IPS DF 19.7 (cell line): Measurements from ENCODE around the gene TIE1.
"Not testable (repeated sequence)": the region's sequence is repeated elsewhere in the genome, so short reads cannot be mapped to it uniquely, and the experiment has no call there.

ENCODE experiments used
- DNase-seq: peaks from one replicate; pipeline ENCODE4 v3.0.0-alpha.2; 2013; ENCODE audit warnings: low read depth, low spot score

TIE1 gene

DNA sequence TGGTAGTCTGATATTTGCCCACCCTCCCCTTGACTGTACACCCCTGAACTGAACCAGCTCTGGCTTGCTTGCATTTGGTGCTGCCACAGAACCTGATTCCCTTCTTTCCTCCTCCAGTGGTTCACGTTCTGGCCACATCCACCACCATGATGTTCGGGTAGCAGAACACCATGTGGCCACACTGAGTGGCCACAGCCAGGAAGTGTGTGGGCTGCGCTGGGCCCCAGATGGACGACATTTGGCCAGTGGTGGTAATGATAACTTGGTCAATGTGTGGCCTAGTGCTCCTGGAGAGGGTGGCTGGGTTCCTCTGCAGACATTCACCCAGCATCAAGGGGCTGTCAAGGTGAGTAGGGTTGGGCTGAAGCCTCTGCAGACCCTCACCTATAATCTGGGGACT lies 59.8 kb downstream of the TIE1 start:
- DNase-seq, result no peak

DNA sequence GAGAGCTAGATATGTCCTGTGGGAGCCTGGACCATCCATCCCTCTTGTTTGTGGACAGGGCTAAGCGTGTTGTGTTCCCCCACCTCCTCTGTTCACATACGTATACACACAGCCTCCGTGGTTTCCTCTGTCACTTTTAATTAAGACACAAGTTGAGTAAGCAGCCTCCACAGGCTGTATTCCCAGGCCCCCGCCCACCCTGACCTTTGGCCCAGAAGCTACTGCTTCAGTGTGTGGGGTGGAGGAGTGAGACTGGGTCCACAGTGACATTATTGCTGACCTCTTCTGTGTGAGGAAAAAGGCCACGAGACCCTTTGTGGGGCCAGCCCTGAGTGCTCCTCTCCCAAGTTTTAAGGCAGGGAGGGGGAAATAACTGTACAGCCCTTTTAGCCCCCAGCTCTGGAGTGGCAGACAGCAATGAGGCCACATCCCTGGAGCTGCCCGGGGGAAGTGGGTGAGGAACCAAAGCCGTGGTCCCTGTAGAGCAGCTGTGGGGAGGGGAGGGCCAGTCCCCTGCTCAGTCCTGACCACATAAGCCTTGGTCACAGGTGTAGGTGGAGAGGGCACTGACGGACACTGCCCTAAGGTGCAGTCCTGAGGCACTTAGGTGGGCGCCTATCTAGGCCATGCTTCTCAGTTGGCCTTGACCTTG lies 62.6 kb downstream of the TIE1 start:
- DNase-seq, result no peak

DNA sequence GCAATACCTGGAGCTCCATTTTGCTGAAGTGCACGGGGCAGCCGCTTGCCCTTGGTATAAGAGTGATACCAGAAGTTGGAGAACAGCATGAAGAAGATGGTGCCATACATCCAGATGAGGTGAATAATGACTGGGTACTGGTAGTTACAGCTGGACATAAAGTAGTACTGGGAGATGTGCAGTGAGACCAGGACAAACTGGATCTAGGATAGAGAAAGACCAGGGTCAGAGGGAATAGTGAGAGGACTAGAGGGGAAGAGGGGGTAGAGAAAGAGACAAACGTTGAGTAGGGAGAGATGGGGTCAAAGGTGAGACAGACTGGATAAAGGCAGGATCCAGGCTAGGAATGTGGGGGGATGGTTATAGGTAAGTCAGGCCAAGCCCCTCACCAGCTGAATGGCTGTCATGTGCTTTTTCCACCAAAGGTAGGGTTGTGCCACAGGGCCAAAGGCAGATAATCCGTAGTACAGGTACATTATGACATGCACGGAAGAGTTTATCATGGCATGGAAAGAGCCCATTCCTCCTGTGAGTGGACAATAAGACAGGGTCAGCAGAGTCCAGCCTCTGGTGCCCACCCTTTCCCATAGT lies 63.2 kb downstream of the TIE1 start:
- no peak for DNase-seq

DNA sequence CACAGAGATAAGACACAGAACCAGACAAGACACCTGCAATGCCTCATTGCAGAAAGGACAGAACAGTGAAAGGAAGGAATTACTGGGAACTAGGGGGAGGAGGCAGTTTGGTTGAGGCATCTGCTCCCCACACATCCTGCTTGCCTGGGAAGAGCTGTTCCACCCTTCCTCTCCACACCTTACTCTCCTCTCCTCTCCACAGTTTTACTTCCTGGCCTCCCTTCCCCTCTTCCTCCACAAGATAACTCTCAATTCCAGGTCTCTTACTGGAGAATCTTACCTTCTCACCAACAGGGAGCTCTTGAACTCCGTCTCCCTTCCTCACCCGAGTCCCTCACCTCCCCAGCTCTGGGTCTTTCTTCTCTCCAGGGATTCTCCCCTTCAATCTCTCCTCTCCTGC lies 64.9 kb downstream of the TIE1 start:
- DNase-seq, result no peak

DNA sequence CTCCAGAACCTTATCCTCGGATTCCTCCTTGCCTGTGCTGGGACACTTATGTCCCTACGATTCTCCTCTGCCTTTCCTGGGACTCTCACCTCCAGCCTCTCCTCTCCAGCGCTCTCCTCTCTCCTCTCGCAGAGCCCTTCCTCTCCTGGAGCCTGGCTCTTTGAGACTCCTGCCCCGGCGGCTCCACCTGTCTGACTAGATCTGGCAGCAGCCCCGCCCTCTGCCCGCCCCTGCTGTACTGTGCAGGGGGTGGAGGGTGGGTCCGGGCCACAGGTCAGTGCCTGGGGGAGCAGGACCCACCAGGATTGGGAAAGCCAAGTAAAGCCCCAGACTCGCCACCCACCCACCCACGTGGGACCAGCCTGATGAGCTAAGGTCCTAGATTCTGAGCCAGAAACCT lies 65.4 kb downstream of the TIE1 start:
- no peak for DNase-seq

DNA sequence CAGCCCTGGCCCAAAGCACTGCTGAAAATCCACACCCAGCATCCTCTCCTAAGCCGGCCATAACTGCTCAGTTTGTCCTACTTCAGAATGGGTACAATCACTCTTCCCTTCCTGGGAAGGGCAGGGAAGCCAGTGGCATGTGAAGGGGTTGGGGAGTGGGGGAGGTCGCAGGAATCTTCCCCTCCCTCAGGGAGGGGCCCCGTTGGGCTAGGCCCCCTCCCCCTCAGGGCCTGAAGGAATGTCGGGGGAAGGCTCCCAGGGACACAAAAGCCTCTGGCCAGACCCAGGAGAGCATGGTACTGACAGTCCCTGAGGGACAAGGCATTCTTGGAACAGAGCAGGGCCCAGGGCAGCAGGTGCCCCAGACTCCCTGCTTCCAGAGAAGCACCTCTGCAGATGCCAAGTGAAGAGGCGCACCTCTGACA lies 65.8 kb downstream of the TIE1 start:
- no peak for DNase-seq

DNA sequence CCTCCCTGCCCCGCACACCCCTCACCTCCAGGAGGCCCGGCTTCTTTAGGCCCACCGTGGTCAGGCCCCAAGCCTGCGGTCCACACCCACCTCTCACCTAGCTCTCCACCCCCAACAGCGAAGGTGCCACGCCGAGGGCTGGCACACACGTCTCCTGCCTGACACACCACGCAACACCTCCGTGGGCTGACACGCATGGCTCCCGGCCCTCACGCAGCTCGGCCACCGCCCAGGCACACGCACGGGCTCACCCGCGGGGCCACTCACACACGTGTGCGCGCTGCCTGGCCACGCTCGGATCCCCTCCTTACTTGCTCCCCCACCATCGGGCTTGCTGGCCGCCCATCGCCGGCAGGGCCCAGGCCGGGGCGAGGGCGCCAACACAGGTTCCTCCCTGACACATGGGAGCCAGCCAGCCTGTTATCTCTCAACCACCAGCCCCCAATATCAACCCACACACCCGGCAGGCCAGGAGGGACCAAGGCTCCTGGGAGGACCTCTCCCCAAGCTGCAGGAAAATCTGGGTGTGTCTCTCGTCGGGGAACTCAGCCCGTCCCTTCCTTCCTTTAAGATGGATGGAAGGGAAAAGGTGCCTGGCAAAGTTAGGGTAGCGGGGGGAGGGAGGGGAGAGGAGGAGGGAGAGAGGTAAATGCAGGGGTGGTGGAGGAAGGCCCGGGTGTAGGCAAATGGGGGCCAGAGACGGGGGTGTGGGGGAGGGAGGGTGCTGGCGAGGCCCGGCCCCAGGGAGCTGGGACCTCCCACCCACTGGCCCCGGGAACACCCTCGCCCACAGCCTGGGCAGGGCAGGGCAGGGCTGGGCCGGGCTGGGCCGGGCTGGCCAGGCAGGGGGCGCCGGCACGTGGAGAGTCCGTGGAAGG lies 66.5 kb downstream of the TIE1 start:
- DNase-seq, result no peak

DNA sequence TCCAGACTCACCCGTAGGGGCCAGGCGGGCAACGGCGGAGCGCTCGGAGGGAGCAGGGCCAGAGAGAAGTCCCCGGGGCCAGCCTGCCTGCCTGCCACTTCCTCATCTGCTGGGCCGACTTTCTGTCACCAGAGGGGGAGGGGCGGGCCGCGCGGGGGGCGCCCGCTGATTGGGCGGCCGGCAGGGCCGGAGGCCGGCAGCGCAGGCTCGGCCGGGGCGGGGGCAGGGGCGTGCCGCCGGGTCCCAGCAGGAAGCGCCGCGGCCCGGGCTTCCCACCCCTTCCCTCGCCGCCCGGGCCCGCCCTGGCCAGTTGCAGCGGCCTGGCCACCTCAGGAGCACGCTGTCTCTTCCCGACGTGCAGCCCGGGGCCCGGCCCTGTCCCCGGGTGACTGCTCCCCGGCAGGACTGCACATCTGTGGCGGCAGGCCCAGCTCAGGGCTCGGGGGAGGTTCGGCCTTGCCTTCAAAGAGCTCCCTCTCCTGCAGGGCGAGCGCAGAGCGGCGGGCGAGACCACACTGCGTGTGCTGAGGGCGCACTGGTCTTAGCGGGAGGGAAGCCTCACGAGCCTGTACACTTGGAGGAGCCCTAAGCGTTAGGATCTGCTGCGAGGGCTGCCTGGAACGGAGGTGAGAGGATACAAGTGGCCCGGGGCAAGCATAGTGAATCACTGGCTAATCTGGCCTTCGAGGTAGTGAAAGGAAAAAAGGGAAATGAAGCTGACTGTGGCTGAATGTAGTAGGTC lies 67.3 kb downstream of the TIE1 start, which contains the start of gene ELOVL1:
Gene ELOVL1, minus strand, starts transcription at position 108 of the 742 bp plus-strand sequence. CDS start 2,402 bp downstream, outside the sequence.
- no peak for DNase-seq

DNA sequence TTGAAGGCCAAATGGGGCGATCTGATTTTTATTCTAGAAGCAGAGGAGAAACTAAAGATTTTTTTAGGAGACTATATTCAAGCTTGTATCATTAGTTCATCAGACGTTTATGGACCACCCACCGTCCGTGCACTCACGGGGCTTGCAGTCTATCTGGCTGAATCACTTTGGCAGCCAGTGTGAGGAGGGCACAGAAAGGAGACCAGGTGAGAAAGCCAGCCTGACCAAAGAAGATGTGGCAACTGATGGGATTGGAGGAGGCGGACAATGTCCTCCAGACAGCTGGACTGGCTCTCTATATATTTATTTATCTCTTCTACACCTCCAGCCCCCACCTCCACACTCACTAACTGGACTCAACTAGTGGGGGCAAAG lies 67.9 kb downstream of the TIE1 start:
- no peak for DNase-seq

DNA sequence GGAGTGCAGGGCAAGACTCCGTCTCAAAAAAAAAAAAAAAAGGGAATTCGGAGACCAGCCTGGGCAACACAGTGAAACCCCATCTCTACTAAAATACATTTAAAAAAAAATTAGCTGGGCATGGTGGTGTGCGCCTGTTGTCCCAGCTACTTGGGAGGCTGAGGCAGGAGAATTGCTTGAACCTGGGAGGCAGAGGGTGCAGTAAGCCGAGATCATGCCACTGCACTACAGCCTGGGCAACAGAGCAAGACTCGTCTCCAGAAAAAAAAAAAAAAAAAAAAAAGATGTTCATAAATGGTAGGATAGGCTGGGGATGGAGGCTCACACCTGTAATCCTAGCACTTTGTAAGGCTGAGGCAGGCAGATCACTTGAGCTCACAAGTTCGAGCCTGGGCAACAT lies 69.0 kb downstream of the TIE1 start:
- DNase-seq, result not testable (repeated sequence)

DNA sequence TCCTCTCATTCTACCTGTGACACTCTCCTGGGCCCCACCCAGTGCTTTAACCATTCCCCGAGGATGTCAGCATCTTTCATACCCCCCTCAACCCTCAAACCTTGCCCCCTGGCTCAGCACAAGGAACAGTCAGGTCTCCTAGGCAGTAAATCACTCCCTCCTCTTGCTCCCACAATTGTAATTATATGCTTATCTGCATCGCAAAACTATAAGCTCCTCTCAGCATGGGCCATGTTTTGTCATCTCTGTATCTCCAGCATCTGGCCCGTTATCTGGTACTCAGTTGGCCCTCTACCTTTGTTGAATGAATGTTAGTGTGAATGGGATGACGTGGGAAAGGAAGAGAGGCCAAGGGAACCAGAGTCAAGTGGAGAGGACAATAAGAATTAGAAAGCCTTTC lies 69.8 kb downstream of the TIE1 start:
- no peak for DNase-seq

DNA sequence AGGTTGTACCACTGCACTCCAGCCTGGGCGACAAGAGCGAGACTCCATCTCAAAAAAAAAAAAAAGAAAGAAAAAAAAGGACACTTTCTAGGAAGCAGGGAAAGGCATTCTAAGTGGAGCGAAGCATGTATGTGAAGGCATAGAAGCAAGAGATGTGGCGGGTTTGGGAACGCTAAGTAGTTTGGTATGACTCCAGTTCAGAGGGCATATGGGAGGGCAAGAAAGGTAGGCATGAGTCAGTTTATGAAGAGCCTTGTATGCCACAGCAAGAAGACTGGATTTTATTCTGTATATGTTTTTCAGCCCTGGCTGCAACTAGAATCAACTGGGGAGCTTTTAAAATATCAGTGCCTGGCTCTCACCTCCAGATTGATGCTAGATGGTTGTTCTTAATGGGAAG lies 71.4 kb downstream of the TIE1 start:
- no peak for DNase-seq
